Measurements from ENCODE around the gene NAA35. TPM values are rescaled to one million over a fixed set of nuclear protein-coding genes. Genes with fewer than 3 reads are reported as not detected.

The NAA35 gene
- 26.0 and 28.3 TPM in 2 replicates for total RNA-seq

DNA sequence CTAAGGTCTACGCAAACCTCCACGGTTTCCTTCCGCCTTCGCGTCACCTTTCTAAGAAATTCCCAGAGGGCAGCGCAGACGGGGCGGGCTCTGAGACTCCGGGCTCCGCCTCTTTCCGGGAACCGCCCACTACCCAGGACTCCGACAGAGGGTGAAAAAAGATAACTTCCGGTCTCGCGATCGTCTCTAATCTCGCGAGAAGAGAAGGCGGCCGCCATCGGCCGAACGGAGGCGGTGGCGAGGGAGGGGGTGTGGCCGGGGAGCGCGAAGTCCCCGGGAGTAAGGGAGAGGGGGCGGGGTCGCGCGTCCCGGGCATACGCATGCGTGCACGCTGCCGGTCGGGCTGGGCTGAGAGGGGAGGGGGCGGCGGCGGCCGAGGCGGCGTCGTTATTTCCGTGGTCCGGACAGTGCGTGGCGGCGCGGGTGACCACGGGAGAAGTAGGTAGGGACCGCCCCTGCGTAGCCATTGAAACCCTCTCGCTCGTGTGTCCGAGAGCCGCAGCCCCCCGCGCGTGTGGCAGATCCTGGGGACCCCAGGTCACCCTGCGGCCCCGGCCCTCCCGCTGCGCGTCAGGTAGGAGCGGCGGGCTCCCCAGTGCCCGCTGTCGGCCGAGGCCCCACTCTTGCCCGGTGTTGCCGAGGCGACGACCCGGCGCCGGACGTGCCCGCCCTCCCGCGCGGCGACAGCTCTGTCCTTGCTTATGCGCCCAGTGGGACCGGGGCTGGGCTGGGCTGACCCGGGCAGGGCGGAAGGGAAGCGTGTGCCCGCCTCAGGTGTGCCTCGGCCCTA lies at the start of gene NAA35:
NAA35 (plus strand) TSS at position 315 of the 790 bp plus-strand sequence. CDS start 1,014 bp downstream, outside the sequence.

Other genes starting within 250 kb of the NAA35 start
- 5.9 and 15.1 TPM in 2 replicates for gene AGTPBP1, start 199.2 kb upstream of the NAA35 start, total RNA-seq
- gene GOLM1, start 158.4 kb downstream of the NAA35 start, total RNA-seq: 22.3 and 30.2 TPM in 2 replicates